K562 (cell line): ENCODE results near the gene EYA2.

ENCODE experiments used
- GABPB1 ChIP-seq: sonication (generic); formaldehyde crosslinking; IDR thresholded peaks from 2 replicates; pipeline ENCODE4 v1.8.0; 2022; ENCODE audit warnings: mild to moderate bottlenecking, missing genetic modification reagents
- RNF2 ChIP-seq: sonication (generic); IDR thresholded peaks from 2 replicates; pipeline ENCODE4 v1.6.1; 2016
- ZNF668 ChIP-seq: fragments of 250-450 bp; sonication (Bioruptor Pico); IDR thresholded peaks from 2 replicates; pipeline ENCODE4 v1.8.0; 2022; ENCODE audit warnings: mild to moderate bottlenecking, inconsistent platforms
- TF ChIP-seq, protein P1 (sequence below), 3 experiments: IDR thresholded peaks in 2 of 3; conservative IDR thresholded peaks in 1 of 3; 2 replicates each; pipeline ENCODE4 v1.5.1; 2011 to 2012; ENCODE audit warnings: low read length in 3 of 3, mild to moderate bottlenecking in 3 of 3, control low read depth in 2 of 3, improper control_type of control experiment in 1 of 3, inconsistent platforms in 1 of 3, low read depth in 1 of 3, mixed read lengths in 1 of 3, moderate library complexity in 1 of 3; ENCODE audit not compliant: insufficient read depth in 2 of 3

DNA sequence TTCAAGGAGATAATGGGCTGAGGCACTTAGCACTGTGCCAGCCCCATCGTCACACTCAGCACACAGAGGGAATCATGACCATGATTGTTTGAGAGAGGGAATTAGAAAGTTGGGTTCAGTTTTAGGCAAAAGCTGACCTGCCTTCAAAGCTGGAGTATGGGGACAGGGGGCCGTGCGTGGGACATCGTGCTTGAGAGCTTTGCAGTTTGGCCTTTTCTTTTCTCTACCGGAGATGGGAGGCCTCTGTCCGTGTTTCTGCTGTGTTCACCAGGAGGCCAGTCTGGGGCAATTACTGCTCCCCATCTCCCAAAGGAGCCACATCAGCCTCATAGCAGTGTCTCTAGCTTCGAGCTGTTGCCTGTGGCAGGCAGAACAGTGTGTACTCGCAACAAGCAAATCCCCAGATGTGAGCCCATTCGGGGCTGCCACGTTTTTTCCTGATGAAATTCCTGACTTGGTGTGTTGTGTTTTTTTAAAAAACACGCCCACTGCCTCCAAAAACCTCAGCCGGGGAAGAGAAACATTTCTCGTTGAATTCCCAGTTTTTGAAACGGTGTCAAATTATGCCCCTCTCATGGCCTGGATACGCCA is 20.2 kb downstream of the EYA2 start:
- no peak for TF ChIP-seq RNF2
- TF ChIP-seq, protein P1, sequence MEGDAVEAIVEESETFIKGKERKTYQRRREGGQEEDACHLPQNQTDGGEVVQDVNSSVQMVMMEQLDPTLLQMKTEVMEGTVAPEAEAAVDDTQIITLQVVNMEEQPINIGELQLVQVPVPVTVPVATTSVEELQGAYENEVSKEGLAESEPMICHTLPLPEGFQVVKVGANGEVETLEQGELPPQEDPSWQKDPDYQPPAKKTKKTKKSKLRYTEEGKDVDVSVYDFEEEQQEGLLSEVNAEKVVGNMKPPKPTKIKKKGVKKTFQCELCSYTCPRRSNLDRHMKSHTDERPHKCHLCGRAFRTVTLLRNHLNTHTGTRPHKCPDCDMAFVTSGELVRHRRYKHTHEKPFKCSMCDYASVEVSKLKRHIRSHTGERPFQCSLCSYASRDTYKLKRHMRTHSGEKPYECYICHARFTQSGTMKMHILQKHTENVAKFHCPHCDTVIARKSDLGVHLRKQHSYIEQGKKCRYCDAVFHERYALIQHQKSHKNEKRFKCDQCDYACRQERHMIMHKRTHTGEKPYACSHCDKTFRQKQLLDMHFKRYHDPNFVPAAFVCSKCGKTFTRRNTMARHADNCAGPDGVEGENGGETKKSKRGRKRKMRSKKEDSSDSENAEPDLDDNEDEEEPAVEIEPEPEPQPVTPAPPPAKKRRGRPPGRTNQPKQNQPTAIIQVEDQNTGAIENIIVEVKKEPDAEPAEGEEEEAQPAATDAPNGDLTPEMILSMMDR (IDR thresholded peaks at IDR 0.05 in 2 of 3, conservative IDR thresholded peaks at IDR 0.05 in 1 of 3; ENCODE audit: insufficient read depth in 2 of 3, low read depth in 1 of 3, low read length in 3 of 3), result no peak
- TF ChIP-seq GABPB1 (CRISPR knock-in tag), result no peak
- TF ChIP-seq ZNF668 (CRISPR knock-in tag), result no peak
